SU-DHL-6 (cell line): ENCODE results near the gene PRR5.

Experiments
- H2AFZ ChIP-seq: fragments of 200-600 bp; sonication (generic); 2 replicates; pipeline ENCODE4 v1.6.1; 2014; ENCODE audit warnings: low read depth, mild to moderate bottlenecking, moderate library complexity, mixed read lengths, antibody characterized with exemption, low read length; ENCODE audit not compliant: severe bottlenecking
- H3F3A ChIP-seq: fragments of 200-600 bp; shearing (Covaris generic); 2 replicates; pipeline ENCODE4 v1.6.0; 2016; ENCODE audit warnings: antibody characterized with exemption, mild to moderate bottlenecking; ENCODE audit not compliant: insufficient read depth
- H3K27ac ChIP-seq: fragments of 200-600 bp; sonication (generic); 2 replicates; pipeline ENCODE4 v1.5.1; 2016; ENCODE audit warnings: low read depth, mild to moderate bottlenecking, low read length, moderate library complexity, mixed read lengths
- H3K27me3 ChIP-seq: fragments of 200-600 bp; sonication (generic), shearing (Covaris generic); 2 replicates; pipeline ENCODE4 v1.6.0; 2014; ENCODE audit warnings: mild to moderate bottlenecking, low read length
- H3K36me3 ChIP-seq: fragments of 200-600 bp; sonication (generic); 2 replicates; pipeline ENCODE4 v1.6.1; 2014; ENCODE audit warnings: mild to moderate bottlenecking, low read length, mixed read lengths
- H3K4me2 ChIP-seq: fragments of 300-600, 200-600 bp; shearing (Covaris generic), sonication (generic); 2 replicates; pipeline ENCODE4 v1.6.0; 2014; ENCODE audit warnings: low read length, low read depth, mild to moderate bottlenecking; ENCODE audit not compliant: poor library complexity, severe bottlenecking
- H3K4me3 ChIP-seq: fragments of 200-600 bp; sonication (generic); 2 replicates; pipeline ENCODE4 v1.5.1; 2014; ENCODE audit warnings: antibody characterized with exemption, low read length, mild to moderate bottlenecking, mixed read lengths; ENCODE audit not compliant: insufficient read depth, poor library complexity, severe bottlenecking
- H3K79me2 ChIP-seq: fragments of 200-600 bp; sonication (generic); 2 replicates; pipeline ENCODE4 v1.6.1; 2014; ENCODE audit warnings: mild to moderate bottlenecking, low read length, moderate library complexity; ENCODE audit not compliant: insufficient read depth
- H3K9ac ChIP-seq: fragments of 200-600 bp; sonication (generic); 2 replicates; pipeline ENCODE4 v1.7.0; 2014; ENCODE audit warnings: mild to moderate bottlenecking, low read length
- H3K9me2 ChIP-seq: fragments of 200-600 bp; sonication (generic); replicated peaks from 2 replicates; pipeline ENCODE4 v1.6.1; 2014; ENCODE audit warnings: low read length; ENCODE audit not compliant: insufficient read depth
- H3K9me3 ChIP-seq: fragments of 200-600 bp; sonication (generic); 2 replicates; pipeline ENCODE4 v1.6.1; 2014; ENCODE audit warnings: low read length, mixed read lengths; ENCODE audit not compliant: insufficient read depth
- H4K20me1 ChIP-seq: fragments of 200-600 bp; sonication (generic); 2 replicates; pipeline ENCODE4 v1.6.1; 2014; ENCODE audit warnings: low read depth, mild to moderate bottlenecking, antibody characterized with exemption, low read length, moderate library complexity, mixed read lengths
- CTCF ChIP-seq: fragments of 200-600 bp; sonication (generic); IDR thresholded peaks from one replicate; pipeline ENCODE4 v1.5.1; 2017; ENCODE audit warnings: antibody characterized with exemption, mild to moderate bottlenecking, low read length, moderate library complexity; ENCODE audit not compliant: insufficient read depth, poor library complexity, severe bottlenecking
- EZH2phosphoT487 ChIP-seq: fragments of 200-600 bp; sonication (generic), shearing (Covaris generic); conservative IDR thresholded peaks from 2 replicates; pipeline ENCODE4 v1.6.1; 2018; ENCODE audit warnings: mild to moderate bottlenecking, antibody characterized with exemption, low read length, moderate library complexity, mixed read lengths

The PRR5 gene

DNA sequence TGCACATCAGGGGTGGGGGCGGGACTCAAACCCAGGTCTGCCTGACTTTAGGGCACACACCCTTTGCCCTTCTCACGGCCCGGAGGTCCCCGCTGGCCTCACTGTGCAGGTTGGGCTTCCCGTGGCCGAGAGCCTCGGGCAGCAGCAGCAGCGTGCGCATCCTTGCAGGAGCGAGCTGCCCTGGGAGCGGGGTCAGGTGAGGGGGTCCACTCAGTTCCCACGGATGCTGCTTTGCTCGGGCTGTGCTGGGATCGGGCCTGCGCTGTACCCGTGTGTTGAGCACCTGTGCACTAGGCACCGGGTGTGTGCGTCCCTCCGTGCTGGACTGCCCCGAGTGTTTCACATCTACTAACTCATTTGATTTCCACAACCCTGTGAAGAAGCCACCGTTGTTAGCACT, 25.1 kb downstream of the PRR5 start:
- H3K27me3 ChIP-seq = no peaks in the 10 kb centered on the region

DNA sequence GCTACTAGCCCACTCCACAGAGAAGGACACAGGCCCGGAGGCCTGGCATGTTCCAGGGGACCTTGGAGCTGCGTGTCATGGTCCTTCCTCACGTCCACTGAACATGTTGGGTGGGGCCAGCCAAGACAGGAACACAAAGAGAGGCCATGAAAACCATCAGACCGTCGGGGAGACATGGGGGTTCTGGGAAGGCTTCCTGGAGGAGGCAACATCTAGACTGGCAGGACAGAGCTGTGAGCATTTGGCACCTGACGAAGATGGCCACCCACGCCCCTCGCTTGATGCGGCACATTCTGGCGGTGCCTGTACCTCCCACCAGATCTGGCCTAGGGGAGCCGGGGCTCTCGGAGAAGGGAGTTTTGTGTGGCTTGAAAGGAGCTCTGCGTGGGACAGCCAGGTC, 25.7 kb downstream of the PRR5 start:
- no peak overlapping the region for H3K27ac ChIP-seq
- no peak overlapping the region for H3K9ac ChIP-seq
- H4K20me1 ChIP-seq = no peaks in the 10 kb centered on the region
- TF ChIP-seq CTCF = no peak
- TF ChIP-seq EZH2phosphoT487 = no peak
- no peaks in the 10 kb centered on the region for H3K79me2 ChIP-seq
- no peaks in the 10 kb centered on the region for H3K36me3 ChIP-seq
- no peaks in the 10 kb centered on the region for H3K27me3 ChIP-seq
- no peak overlapping the region for H3K4me3 ChIP-seq
- no peak overlapping the region for H2AFZ ChIP-seq
- H3K9me2 ChIP-seq = no peaks in the 10 kb centered on the region
- H3K9me3 ChIP-seq = no peaks in the 10 kb centered on the region
- H3K4me2 ChIP-seq = no peak overlapping the region
- H3F3A ChIP-seq = no peaks in the 10 kb centered on the region

More for the DNA sequence above, 25.1 kb downstream of the PRR5 start:
- Histone ChIP-seq H3K79me2 (no peaks in the 10 kb centered on the region), H3K27ac (no peak overlapping the region), H4K20me1 (no peaks in the 10 kb centered on the region), H3K4me2 (no peak overlapping the region), H3K4me3 (no peak overlapping the region), H3K9me3 (no peaks in the 10 kb centered on the region), H2AFZ (no peak overlapping the region), H3K36me3 (no peaks in the 10 kb centered on the region), H3K9ac (no peak overlapping the region), H3F3A (no peaks in the 10 kb centered on the region), H3K9me2 (no peaks in the 10 kb centered on the region)
- no peak for TF ChIP-seq CTCF
- no peak for TF ChIP-seq EZH2phosphoT487

- Histone ChIP-seq H3K9me3 (no peaks in the 10 kb centered on the region), H3K27ac (no peak overlapping the region), H3K36me3 (no peaks in the 10 kb centered on the region), H3K79me2 (no peaks in the 10 kb centered on the region), H3K9ac (no peak overlapping the region), H2AFZ (no peak overlapping the region), H3K4me2 (no peak overlapping the region), H3K9me2 (no peaks in the 10 kb centered on the region), H3K4me3 (no peak overlapping the region), H3F3A (no peaks in the 10 kb centered on the region), H4K20me1 (no peaks in the 10 kb centered on the region), H3K27me3 (no peaks in the 10 kb centered on the region)
- TF ChIP-seq EZH2phosphoT487 (no peak), CTCF (no peak)
Observed at GRCh38 chr22:44728761-44729324, 26.8 kb downstream of the PRR5 start.
